Measurements from ENCODE around the gene GP1BA. TPM values are rescaled to one million over a fixed set of nuclear protein-coding genes. Genes with fewer than 3 reads are reported as not detected.

The GP1BA gene
- total RNA-seq, 2 donors from 2014 or later = not detected

DNA sequence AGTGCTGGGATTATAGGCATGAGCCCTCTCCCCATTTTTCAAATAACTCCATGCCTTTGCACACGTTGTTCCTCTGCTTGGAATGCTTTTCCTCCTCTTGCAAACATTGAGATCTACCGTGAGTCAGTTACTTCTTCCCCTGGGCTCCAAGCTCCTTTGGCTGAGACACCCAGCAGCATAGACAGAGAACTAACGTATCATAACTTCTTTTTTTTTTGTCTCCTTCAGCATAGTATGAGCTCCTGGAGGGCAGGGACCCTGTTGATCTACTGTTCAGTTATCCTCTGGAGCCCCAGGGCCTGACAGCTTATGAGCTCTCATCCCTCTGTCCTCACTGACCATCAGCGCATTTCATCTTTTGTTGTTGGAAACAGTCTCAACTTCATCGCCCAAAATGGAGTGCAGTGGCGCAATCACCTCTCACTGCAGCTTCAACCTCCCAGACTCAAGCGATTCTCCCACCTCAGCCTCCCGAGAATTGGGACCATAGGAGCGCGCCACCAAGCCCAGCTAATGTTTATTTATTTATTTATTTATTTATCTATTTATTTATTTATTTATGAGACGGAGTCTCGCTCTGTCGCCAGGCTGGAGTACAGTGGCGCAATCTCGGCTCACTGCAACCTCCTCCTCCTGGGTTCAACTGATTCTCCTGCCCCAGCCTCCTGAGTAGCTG is 33.4 kb downstream of the GP1BA start:
- H3K36me3 ChIP-seq = peaks cover 17% of the 10 kb centered on the region
- ATAC-seq (ENCODE audit: insufficient number of reproducible peaks, low FRiP score, low read depth) (no peak), DNase-seq (ENCODE audit: low spot score) (no peak)
- peaks cover 13 to 33% of the 10 kb centered on the region in 2 donors for H3K4me1 ChIP-seq (ENCODE audit: control insufficient read depth in 1 of 2, low read depth in 2 of 2)
- no peaks in the 10 kb centered on the region for H3K27me3 ChIP-seq (replicated peaks; ENCODE audit: insufficient read depth)
- TF ChIP-seq, protein P1, sequence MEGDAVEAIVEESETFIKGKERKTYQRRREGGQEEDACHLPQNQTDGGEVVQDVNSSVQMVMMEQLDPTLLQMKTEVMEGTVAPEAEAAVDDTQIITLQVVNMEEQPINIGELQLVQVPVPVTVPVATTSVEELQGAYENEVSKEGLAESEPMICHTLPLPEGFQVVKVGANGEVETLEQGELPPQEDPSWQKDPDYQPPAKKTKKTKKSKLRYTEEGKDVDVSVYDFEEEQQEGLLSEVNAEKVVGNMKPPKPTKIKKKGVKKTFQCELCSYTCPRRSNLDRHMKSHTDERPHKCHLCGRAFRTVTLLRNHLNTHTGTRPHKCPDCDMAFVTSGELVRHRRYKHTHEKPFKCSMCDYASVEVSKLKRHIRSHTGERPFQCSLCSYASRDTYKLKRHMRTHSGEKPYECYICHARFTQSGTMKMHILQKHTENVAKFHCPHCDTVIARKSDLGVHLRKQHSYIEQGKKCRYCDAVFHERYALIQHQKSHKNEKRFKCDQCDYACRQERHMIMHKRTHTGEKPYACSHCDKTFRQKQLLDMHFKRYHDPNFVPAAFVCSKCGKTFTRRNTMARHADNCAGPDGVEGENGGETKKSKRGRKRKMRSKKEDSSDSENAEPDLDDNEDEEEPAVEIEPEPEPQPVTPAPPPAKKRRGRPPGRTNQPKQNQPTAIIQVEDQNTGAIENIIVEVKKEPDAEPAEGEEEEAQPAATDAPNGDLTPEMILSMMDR (IDR thresholded peaks at IDR 0.05) = no peak
- no peak overlapping the region for H3K27ac ChIP-seq
- H3K9me3 ChIP-seq = no peaks in the 10 kb centered on the region
- H3K4me3 ChIP-seq = peak overlapping the region; percentile 89

GRCh38 chr17:4966844-4967538 is 34.9 kb downstream of the GP1BA start:
- Histone ChIP-seq H3K4me3 (peak overlapping the region; percentile 89), H3K36me3 (peaks cover 12% of the 10 kb centered on the region), H3K9me3 (no peaks in the 10 kb centered on the region), H3K27ac (peak overlapping the region; percentile 94 to 95), H3K27me3 (replicated peaks; ENCODE audit: insufficient read depth) (no peaks in the 10 kb centered on the region), H3K4me1 (ENCODE audit: control insufficient read depth in 1 of 2, low read depth in 2 of 2) (peaks cover 13 to 33% of the 10 kb centered on the region in 2 donors)
- DNase-seq (ENCODE audit: low spot score) (peak; percentile 96), ATAC-seq (ENCODE audit: insufficient number of reproducible peaks, low FRiP score, low read depth) (peak; percentile 93)
- TF ChIP-seq, protein P1 (IDR thresholded peaks at IDR 0.05) = no peak

DNA sequence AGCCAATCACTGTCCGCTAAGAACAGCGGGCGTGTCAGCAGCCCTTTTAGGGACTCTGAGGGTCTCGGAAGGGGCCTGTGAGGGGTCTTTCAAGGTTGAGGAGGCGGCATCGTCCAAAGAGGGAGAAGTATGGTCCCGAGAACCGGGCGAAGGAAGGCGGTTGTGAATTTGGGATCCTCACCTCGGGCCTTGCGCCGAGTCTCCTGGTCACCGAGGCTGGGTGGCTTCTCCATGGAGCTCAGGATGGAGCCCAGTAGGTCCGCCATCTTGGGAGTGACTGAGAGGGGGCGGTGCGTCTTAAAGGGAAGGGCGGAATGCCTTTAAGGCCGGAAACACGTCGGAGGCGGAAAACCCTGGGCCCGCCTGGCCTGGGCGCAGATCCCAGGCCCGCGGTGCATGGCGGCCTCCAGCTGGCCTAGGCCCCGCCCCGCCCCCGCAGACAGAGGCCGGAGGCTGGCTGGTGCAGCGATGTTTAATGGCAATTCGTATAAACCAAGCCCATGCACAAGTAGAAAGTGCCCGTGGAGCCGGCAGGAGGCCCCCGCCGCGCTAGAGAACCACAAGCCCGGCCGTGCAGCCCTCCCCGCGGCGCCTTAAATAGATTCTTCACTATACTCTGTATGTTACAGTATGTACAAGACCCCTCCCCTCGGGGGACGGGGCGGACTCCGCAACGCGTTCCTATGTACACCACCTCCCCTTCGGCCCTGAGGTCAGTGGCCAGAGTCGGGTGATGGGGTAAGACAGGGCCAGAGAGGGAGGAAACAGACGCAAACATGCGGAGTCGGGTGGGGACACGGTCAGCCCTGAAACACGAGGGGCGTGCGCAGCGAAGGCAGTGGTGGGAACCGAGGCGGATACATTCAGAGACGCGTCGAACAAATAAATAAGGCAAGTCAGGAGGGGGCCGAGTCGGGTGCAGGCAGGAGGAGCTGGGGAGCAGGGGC is 35.7 kb downstream of the GP1BA start, which contains the start of gene SPAG7:
TSS of gene SPAG7 (minus strand) at position 279 of the 947 bp plus-strand sequence. CDS start at position 266, 13 bp downstream.
- Histone ChIP-seq H3K4me3 (peak within 1 kb of the TSS; percentile 89), H3K9me3 (no peaks in the 10 kb centered on the region), H3K36me3 (peaks cover 20% of the 10 kb centered on the region), H3K27me3 (replicated peaks; ENCODE audit: insufficient read depth) (no peaks in the 10 kb centered on the region), H3K27ac (peak within 1 kb of the TSS; percentile 94 to 95), H3K4me1 (ENCODE audit: control insufficient read depth in 1 of 2, low read depth in 2 of 2) (peaks cover 13 to 33% of the 10 kb centered on the region in 2 donors)
- peak; percentile 79 for DNase-seq (ENCODE audit: low spot score)
- peak; percentile 85 for ATAC-seq (ENCODE audit: insufficient number of reproducible peaks, low FRiP score, low read depth)
- TF ChIP-seq, protein P1 (IDR thresholded peaks at IDR 0.05) = no peak

GRCh38 chr17:4968486-4969046 is 36.5 kb downstream of the GP1BA start:
- no peak for ATAC-seq (ENCODE audit: insufficient number of reproducible peaks, low FRiP score, low read depth)
- H3K36me3 ChIP-seq = peaks cover 18% of the 10 kb centered on the region
- H3K27ac ChIP-seq = peak overlapping the region; percentile 94 to 95
- TF ChIP-seq, protein P1 (IDR thresholded peaks at IDR 0.05) = no peak
- H3K27me3 ChIP-seq (replicated peaks; ENCODE audit: insufficient read depth) = no peaks in the 10 kb centered on the region
- H3K4me1 ChIP-seq (ENCODE audit: control insufficient read depth in 1 of 2, low read depth in 2 of 2) = peaks cover 13 to 36% of the 10 kb centered on the region in 2 donors
- no peaks in the 10 kb centered on the region for H3K9me3 ChIP-seq
- peak overlapping the region; percentile 89 for H3K4me3 ChIP-seq
- DNase-seq (ENCODE audit: low spot score) = no peak

Measured in thoracic aorta (tissue), 2 donors.